GM21825 (cell line): ENCODE data around the gene EIF4E3.

ENCODE experiments used
- ATAC-seq: cut with Tn5 transposase; IDR thresholded peaks from one replicate; pipeline ENCODE4 v1.9.1; 2021; ENCODE audit warnings: mild to moderate bottlenecking, moderate library complexity; ENCODE audit not compliant: unreplicated experiment

Gene EIF4E3

DNA sequence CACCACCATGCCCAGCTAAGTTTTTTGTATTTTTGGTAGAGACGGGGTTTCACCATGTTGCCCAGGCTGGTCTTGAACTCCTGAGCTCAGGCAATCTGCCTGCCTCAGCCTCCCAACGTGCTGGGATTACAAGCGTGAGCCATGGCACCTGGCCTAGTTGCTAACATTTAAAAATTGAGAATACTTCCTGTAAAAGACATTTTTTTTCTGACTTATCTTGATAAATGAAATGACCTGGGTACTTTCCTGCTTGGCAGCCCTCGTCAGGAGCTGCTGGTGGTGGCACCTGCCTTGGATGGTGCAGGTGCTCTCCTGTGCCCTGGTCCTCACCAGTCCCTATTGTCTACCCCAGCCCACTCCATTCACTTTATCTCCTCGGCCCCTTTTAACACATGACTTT is 74.8 kb downstream of the EIF4E3 start:
- ATAC-seq, result no peak

DNA sequence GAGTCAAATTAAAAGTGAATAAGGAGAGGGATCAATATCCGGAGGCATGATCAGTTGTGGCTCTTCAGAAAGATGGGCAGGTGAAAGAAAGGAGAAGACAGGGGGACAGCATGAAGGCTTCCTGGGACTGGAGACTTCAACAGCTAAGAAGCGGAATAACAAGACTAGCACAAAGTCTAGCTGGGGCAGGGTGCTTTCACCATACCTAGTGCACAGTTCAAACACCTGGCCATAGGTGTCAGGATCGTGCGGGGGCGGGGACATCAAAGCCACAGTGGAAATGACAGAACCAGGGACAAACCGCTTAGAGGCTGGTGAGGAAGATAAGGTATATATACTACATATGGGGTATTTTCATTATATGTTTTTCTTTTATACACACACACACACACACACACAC is 75.4 kb downstream of the EIF4E3 start:
- no peak for ATAC-seq

DNA sequence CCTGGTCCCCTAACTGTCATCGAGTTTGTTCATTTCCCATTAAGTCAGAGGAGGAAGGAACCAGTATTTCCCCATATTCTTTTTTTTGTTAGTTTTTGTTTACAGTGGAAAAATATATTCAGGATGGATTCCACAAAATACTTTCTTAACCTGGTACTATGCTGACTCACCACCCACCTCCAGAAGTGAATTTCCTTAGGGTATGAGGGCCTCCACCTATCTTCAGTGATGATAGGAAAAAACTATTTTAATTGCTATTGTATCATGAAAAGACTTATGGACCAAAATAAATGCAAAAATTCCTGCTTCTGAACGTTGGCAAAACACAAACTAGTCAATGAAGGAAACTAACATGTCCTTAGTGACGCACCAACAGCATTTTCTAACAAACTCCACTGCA is 77.5 kb downstream of the EIF4E3 start:
- no peak for ATAC-seq

DNA sequence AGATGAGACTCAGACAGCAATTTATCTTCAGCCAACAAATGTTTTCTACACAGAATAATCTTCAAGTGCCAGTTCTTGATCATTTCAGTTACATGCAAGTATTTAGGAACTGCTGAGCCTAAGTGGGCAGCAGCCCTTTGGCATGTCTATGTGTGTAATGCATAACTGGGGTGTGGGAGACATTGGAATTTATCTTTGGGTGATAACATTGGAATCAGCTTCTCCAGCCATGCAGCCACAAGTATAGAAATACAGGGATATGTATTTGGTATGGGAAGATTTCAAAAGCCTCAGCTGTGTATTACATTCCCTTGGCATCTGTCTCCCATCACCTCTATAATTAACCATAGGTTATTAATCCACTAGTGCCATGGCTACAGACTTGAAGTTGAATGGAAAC is 78.2 kb downstream of the EIF4E3 start:
- no peak for ATAC-seq

DNA sequence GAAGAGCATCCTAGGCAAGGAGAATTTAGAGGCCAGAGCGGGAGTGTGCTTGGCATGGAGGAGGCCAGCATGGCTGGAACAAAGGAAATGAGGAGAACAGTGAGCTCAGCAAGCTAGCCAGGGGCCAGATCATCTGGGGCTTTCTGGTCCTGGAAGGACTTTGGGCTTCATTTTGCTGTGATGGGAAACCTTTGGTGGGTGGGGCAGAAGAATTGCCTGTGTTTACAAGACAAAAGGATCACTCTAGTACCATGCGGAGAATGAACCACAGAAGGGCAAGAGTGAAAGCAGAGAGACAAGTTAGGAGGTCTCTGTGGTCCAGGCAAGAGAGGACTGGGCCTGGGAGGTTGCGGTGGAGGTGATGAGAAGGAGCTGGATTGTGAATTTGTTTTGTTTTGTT is 80.1 kb downstream of the EIF4E3 start:
- ATAC-seq, result no peak

DNA sequence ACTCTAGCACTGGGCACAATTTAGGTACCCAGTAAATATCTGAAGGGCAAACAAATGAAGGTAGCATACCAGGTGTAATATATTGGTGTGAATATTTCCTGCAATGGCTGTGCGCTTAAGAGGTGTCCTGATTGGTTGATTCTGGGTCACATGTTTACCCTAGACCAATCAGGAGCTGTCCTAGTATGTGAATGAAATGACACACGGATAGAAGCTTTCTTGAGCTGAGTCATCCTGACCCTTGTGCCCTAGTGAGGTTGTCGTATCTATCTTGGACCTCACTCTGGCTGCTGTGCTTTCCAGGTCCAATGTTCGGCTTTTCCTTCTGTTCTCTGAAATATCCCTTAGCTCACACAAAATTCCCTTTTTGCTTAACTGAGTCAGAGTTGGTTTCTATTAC is 83.5 kb downstream of the EIF4E3 start:
- no peak for ATAC-seq

DNA sequence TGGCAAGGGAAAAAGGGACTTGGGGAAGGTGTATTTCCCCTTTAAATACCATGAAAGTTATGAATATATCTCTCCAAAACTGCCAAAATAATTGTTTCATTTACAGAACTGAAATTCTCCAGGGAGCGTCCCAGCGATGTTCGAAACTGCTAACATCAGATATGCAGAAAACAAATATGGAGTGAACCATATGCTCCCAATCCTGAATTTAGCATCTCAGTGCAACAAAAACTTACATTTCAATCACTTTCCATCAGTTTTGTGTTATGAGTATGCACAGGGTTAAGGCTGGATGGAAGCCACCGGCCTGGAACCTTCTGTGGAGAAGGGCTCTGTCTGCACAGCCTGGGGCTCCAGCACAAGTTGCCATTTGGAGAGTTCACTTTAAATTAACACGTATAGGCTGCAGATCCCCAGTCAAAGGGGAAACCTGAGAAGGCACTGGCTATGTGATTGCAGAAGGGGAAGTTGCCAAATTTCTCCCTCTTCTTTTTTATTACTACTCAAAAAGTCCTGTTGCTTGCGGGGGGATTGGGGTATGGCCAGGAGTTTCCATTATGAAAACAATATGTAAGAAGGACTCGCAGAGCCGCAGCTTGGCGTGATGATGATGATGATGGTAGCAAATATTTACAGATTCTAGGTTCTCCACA is 84.7 kb downstream of the EIF4E3 start:
- ATAC-seq, result no peak

DNA sequence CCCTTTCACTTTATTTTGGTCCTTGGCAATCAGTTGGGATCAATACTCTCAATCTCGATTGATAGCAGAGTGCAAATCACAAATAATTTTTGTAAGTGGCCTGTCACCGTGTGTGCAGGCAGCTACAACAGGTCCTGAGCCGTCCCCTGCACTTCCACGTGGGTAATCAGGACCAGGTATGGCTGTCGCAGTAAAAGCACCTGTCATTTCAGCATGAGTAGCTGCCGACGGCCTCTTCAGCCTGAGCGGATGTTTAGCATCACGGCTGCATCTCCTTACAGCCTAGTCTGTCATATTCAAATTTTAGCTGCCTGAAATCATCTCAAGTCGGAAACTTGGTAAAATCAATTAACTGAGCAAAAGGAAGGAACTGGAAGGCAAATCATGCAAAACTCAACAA is 88.7 kb downstream of the EIF4E3 start:
- ATAC-seq, result no peak

DNA sequence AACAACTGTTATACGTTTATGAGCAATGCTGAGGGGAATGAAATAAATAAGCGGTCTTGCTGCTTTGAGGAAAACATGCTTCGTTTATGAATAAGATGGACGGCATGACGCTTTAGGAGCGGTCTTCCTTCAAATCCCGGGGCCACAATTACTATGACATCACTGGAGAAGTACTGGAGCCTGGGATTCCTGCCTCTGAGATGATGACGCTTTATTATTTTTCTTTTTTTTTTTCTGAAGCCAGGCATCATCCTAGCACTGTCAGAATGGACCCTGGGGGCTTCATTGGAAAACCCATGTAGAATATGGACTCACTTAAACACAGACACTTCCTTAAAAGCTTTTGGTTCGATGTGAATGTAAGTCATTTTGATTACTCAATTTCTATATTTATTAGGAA is 89.2 kb downstream of the EIF4E3 start:
- ATAC-seq, result no peak

DNA sequence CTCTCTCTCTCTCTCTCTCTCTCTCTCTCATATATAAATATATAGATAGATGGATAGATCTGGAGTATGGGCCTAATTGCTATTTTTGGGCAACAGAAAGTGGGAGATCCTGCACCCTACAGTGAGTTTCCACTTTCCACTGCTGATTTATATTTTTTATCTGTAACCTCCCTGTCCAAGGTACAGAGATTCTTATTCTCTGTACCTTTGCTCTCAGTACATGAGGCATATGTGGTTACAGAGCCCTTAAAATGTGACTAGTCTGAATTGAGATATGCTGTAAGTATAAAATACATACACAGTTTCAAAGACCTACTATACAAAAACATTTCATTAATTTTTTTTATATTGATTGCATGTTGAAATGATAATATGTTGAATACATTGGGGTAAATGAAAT is 90.5 kb downstream of the EIF4E3 start:
- no peak for ATAC-seq

DNA sequence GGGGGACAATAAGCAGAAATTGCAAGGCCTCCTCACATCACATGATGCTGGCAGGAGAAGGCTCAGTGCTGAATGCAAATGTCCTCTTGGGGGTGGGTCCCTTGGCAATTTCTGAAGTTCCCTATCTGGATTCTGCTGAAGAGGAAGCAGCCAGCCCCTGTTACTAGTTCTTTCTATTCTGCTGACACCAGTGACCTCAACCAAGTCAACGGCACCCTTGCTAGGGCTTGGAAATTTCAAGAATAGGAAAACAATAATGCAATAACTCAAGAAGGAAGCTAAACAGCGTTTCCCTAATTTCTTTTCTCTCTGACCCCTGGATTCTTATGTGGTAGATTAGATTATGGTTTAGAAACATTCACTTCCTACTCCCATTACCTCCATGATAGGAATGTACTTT is 95.5 kb downstream of the EIF4E3 start:
- no peak for ATAC-seq

DNA sequence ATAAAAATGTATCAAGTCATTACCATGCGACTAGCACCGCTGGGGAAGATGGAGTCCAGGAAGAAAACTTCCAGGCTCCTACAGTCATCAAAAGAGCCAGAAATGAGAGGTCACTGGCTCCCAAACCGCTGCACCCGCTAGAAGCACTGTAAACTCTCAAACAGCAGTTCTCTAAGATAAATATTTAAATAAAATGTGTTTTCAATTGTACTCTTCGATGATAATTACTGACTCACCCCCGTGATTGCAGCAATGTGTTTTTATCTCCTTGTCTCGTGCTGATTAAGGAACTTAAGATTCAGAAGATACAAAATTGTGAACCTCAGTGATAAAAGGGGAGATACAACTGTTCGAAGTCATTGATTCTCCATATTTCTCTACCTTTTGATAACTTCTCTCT is 95.9 kb downstream of the EIF4E3 start:
- ATAC-seq, result no peak

DNA sequence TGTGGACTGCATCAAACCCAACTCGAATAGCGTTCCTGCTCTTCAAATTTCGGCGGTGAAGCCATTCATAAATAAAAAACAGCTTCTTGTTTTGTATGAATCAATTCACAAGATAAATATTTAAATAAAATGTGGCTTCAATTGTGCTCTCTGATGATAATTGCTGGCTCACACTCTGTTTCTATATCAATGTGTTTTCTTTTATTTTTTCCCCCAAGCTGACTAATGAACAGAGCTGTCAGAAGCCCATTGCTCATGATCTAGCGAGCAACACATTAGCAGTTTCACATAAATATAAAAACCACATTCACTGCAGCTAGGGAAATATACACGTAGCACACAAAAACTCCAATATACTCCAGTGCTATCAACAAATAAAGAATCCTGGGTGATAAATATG is 96.7 kb downstream of the EIF4E3 start:
- no peak for ATAC-seq

DNA sequence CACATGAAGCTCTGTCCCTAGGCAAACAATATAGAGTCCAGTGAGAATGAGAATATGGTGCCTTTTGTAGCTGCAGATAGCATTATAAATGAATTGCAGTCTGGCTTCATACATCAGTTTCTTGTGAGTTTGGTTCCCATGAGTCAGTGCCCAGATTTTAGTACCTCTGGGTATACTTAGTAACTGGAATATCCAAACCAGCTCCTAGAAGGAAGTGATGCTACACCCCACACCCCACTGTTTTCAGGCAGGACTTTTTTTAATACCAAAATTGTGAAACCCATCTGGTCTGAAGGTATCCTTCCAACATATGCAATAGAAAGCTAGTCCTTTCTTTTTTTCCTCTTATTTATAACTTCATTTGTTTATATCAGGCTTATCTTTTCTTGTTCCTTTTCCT is 99.5 kb downstream of the EIF4E3 start:
- no peak for ATAC-seq
